HG03135 (cell line): ENCODE measurements around the gene KIAA1586.
"Not testable (repeated sequence)": the region's sequence is repeated elsewhere in the genome, so short reads cannot be mapped to it uniquely, and the experiment has no call there.

ENCODE experiments used
- ATAC-seq: cut with Tn5 transposase; IDR thresholded peaks from one replicate; pipeline ENCODE4 v1.9.1; 2021; ENCODE audit warnings: mild to moderate bottlenecking, moderate library complexity; ENCODE audit not compliant: unreplicated experiment

The KIAA1586 gene

DNA sequence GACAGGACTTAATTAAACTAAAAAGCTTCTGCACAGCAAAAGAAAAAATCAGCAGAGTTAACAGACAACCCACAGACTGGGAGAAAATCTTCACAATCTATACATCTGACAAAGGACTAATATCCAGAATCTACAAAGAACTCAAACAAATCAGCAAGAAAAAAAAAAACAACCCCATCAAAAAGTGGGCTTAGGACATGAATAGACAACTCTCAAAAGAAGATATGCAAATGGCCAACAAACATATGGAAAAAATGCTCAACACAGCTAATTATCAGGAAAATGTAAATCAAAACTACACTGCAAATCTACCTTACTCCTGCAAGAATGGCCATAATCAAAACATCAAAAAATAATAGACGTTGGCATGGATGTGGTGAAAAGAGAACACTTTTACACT is 2.4 kb upstream of the KIAA1586 start:
- not testable (repeated sequence) for ATAC-seq

DNA sequence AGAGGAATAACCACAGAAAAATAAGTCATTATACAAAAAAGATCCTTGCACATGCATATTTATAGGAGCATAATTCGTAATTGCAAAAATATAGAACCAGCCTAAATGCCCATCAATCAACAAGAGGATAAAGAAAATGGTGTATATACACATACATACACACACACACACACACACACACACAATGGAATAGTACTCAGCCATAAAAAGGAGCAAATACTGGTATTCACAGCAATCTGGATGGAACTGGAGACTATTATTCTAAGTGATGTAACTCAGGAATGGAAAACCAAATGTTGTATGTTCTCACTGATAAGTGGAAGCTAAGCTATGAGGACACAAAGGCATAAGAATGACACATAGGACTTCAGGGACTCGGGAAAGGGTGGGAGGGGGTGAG is 1.9 kb upstream of the KIAA1586 start:
- no peak for ATAC-seq

DNA sequence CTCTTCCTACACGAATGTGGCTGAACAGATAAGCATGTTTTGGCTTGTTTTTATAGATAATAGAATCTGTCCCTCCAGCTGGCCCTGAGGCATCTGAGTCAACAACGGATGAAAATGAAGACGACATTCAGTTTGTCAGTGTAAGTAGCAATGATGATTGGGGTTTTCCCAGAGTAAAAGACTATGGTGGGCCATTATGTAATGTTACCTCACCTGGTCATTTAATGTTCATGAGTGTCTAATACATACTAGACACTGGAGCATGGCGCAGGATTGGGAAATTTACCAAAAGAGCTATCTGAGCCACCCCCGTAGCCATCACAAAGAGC is 728 bp downstream of the KIAA1586 start:
- ATAC-seq = peak; percentile 22

DNA sequence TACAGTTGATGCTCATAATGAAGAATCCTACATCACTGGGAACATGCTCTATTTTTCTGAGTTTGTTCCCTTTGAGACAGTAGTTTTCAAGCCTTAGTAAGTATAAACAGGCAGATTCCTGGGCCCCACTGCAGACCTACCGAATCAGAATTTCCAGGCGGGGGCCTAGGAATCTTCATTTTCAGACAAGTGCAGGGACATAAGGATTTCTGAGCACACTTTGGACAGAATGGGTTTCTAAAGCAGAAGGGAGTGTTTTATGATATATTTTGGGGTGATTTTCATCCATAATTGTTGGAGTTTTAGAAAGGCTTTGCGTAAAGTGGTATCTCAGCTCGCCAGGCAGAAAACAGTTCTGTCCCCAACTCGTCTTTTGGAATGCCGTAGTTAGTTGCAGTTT is 1.4 kb downstream of the KIAA1586 start:
- not testable (repeated sequence) for ATAC-seq

DNA sequence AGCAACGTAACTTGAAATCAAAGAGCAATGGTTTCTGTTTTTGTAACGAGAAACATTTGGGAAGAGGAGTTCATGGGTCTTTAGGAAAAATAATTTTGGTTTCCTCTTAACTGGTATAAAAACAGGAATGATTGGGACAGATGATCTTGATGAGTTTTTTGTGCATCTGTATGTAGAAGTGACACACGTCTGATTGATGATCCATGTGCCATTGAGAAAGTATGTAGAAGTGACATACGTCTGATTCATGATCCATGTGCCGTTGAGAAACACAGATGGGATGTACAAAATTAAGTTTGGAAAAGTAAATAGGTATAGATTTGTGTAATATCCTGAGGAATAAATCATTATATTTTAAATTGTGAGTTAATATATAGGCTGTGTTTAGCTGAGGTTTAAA is 2.1 kb downstream of the KIAA1586 start:
- ATAC-seq = no peak

DNA sequence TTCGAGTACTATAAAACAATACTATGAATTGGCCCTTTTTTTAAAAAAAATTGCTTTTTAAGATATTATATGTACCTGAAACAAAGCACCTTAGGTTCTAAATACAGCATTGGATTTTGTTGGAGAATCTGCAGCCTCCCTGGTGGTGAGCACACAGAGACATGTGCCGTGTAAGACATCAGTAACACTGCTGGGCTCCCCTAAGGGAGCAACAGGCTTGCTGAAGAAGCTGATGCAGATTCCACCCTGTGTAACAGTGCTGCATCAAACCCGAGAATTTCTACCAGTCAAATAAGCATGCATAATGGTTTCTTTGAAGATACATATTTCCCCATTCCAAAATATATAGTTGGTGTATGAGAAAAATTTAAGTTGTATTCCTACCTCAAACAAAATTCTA is 17.4 kb downstream of the KIAA1586 start:
- no peak for ATAC-seq

DNA sequence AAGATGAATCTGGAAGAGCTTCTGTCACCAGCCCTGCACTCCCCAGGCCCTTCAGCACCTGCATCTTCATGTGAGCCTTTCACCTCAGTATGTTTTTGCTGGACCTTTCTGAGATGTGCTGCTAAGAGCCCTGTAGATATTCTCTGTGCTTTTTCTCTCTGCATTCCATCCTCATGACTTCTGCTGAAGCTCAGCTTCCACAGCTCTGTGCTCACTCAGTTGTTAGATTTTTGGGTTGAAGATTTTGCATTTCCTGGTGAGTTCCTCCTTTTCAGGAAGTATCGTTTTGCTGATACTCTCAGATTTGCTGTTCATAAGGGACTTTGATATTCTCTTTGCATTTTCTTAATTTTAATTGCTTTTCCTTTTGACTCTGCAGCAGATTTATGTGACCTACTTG is 18.3 kb downstream of the KIAA1586 start:
- no peak for ATAC-seq

DNA sequence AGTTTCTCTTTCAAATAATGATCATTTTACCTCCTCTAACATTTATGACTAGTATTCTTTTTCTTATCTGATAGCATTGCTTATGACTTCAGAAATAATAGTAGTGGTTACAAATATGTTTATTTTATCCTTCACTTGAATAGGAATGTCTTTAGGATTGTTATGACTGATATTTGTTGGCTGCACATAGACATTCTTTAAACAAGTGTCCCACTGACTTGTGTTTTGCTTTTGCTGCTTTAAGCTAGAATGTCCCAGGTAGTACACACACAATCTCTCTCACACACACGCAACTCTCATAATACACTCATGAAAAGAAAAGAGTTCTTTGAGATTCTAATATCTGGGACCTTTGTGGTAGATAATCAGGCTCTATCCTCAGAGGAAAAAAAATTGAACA is 21.6 kb downstream of the KIAA1586 start:
- no peak for ATAC-seq

DNA sequence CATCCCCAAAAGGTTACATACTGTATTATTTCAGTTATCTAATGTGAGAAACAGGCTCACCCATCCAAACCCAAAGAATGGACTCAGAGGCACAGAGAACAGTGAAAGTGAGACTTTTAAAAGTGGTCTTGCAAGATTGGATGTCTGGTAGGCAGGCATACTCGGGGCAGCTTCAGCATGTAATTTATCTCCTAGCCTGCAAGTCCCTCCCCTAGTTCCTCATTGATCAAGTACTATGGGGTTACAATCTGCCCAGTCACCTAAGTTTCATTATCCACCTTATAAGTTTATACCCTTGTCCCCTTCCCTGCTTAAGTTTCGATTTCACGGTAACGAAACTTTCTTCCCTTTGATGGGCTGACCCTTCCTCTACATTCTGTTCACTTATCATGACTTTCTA is 22.7 kb downstream of the KIAA1586 start:
- no peak for ATAC-seq

DNA sequence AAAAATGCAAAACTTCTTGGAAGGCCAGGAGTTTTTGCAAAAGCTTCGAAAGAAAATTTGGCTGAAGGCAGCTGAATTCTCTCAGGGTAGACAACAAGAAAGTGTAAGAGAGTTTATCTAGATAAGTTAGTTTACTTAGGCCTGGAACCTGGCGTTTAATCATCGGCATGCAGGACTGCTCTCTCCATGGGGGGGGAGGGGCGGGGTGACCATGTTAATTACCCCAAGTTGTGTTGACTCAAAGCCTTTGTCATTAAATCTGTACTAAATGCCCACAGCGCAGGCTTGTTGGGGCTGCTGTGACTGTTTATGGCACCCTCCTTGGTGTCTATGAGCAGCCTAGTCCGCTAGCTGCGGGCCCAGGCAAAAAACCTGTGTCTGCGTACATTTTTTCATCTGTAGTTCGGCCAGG is 23.4 kb downstream of the KIAA1586 start:
- no peak for ATAC-seq

DNA sequence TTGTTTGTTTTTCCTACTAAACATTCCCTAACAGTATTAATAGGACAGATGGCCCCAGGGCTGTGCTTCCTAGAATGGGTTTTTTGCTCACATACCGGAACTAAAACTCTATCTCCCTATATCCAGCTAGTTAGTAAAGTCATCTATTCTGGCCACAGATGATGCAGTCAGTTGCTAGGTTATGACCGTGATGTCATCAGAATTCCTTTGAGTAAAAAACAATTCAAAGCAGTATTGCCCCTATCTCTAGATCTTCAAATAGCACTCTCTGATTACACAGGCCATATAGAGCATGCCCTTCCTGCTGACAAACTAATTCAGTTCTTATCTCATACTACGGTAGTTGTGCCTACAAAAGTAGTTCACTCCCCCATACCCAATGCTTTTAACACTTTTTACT is 25.6 kb downstream of the KIAA1586 start:
- no peak for ATAC-seq

DNA sequence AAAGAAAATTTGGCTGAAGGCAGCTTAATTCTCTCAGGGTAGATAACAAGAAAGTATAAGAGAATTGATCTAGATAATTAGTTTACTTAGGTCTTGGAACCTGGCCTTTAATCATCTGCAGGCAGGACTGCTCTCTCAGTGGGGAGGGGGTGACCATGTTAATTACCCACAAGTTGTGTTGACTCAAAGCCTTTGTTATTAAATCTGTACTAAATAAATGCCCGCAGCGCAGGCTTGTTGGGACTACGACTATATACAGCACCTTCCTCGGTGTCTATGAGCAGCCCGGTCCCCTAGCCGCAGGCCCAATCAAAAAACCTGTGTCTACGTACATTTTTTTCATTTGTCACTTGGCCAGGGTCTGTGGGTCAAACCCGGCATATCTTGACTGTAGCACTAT is 27.9 kb downstream of the KIAA1586 start:
- no peak for ATAC-seq

DNA sequence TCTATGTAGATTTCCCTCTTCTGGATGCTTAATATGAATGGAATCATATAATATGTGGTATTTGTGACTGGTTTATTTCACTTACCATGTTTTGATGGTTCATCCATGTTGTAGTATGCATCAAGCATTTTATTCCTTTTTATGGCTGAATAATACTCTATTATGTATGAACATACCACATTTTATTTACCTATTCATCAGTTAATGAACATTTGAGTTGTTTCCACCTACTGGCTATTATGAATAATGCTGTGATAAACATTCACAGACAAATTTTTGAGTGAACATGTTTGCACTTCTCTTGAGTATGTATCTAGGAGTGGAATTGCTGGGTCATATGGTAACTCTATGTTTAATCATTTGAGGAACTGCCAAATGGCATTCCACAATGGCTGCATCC is 28.6 kb downstream of the KIAA1586 start:
- ATAC-seq = no peak

DNA sequence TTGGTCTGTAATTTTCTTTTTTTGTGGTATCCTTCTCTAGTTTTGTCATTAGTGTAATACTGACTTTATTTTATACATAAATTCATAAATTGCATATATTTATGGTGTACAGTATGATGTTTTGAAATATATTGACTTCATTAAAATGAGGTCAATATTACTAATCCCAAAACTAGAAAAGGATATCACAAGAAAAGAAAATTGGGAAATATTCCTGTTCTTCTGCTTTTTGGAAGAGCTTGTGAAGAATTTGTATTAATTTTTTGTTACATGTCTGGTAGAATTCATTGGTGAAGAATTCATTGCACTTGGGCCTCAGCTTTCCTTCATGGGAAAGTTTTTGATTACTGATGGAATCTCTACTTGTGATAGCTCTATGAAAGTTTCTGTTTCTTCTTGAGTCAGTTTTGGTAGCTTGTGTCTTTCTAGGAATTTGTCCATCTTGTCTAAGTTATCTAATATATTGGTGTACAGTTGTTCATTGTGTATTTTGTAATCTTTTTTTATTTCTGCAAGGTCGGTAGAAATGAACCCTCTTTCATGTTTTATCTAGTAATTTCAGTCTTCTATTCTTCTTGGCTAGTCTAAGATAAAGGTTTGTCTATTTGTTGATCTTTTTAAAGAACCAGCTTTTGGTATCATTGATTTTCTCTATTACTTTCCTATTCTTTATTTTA is 32.2 kb downstream of the KIAA1586 start:
- ATAC-seq = no peak

DNA sequence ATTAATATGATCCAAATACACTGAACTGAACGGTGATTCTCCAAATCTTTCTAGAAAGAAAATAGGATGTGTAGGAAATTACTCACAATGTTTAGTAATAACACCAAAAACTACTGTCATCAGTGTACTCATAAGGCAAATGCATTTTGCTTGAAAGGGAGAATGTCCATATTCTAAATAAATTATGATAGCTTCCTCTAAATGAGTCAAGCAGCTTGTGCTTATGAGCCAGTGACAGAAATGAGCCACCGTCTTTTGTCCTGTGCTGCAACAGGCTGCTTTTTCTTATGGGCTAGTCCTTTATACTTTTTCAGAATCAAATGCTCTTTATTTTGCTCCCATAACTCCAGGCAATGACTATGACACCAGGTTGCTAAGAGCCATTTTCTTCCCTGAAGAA is 39.0 kb downstream of the KIAA1586 start:
- ATAC-seq = no peak

DNA sequence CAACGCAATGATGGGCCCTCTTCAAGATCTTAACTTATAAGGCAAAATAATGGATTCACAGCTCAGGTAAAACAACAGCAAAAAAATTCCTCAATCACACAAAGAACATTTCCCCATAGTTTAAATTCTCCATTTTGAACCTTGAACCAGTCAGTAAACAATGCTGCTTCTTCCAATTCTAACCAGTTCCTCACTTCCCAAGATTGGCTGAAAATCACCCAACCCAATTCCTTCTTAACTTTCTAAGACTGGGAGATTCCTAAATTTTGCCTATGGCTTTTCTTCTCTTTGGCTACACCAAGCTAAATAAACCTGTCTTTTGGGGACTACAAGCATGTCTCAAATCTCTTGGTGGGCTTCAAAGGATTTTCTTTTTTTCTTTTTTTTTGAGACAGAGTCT is 40.4 kb downstream of the KIAA1586 start:
- no peak for ATAC-seq

DNA sequence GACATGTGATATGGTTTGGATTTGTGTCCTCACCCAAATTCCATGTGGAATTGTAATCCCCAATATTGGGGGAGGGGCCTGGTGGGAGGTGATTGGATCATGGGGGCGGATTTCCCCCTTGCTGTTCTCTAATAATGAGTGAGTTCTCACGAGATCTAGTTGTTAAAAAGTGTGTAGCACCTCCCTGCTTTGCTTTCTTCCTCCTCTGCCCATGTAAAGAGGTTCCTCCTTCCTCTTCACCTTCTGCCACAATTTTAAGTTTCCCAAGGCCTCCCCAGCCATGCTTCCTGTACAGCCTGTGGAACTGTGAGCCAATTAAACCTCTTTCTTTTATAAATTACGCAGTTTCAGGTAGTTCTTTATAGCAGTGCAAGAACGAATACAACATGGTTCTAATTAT is 41.4 kb downstream of the KIAA1586 start:
- no peak for ATAC-seq

DNA sequence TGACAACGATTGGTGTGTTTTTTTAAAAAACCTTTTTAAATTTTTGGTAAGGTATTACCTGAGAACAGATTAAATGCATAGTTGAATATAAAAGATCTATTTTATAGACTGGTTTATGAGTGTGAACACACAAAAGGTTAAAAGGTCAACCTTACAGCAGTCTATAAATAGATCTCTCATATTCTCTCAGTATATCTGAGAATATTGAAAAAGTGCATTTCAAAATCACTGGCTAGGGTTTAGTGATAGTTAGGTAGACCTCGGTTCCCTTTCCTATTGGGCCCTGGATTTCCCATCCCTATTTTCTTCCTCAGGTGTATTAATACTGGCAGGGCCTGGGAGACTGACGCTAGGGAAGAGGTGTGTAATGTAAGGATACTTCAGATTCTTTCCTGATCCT is 42.8 kb downstream of the KIAA1586 start:
- ATAC-seq = no peak

DNA sequence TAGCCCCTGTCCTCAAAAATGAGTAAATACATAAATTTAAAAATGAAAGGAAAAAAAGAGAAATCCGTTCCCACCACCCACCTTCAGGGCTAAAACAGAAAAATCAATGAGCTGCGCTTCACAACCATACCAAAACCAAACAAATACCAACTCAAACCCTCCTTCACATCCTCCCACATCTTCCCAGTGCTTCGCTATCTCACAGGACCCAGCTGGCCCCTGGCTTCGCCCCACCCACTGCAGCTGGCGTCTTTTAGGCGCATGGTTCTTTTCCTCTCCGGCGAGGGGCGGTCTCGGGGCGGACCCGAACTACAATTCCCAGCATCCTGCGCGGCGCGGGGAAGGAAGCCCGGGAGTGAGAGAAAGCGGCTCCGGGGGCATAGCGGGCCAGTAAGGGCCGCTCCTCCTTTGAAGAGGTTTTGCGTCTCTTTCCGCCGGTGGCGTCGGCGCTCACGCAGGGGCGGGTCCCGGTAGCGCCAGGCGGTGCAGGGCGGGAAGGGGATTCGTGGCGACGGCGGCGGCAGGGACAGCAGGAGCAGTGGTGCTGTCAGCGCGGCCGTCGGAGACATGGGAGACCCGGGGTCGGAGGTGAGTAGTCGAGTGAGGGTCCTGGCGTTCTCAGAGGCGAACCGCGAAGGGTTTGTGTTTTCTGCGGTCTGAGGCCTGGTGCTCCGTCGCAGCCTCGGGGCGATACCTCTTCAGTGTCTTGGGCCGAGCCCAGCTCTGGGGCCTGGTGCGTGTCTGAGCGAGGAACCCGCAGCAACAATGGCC is 43.4 kb downstream of the KIAA1586 start, which contains the start of gene ZNF451:
Gene ZNF451, plus strand, starts transcription at position 502 of the 771 bp plus-strand sequence. Its CDS starts 66 bp downstream, at position 568.
- peak; percentile 91 for ATAC-seq

DNA sequence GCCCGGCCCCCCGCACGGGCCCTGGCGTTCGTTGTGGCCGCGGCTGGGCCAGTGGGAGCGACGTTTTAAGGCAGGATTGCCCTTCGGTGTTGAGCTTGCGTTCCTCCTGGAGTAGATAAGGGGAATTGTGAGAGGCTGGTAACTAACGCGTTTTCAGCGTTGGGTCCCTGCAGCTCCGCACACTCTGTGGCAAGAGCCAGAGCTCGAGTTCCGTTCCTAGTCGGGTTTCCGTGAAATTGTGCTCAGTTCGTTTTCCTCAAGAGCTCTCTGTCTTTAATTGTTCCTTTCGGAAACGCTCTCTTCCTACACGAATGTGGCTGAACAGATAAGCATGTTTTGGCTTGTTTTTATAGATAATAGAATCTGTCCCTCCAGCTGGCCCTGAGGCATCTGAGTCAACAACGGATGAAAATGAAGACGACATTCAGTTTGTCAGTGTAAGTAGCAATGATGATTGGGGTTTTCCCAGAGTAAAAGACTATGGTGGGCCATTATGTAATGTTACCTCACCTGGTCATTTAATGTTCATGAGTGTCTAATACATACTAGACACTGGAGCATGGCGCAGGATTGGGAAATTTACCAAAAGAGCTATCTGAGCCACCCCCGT is 44.1 kb downstream of the KIAA1586 start:
- ATAC-seq = peak; percentile 6

DNA sequence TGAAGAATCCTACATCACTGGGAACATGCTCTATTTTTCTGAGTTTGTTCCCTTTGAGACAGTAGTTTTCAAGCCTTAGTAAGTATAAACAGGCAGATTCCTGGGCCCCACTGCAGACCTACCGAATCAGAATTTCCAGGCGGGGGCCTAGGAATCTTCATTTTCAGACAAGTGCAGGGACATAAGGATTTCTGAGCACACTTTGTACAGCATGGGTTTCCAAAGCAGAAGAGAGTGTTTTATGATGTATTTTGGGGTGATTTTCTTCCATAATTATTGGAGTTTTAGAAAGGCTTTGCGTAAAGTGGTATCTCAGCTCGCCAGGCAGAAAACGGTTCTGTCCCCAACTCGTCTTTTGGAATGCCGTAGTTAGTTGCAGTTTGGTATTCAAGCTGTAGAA is 44.9 kb downstream of the KIAA1586 start:
- not testable (repeated sequence) for ATAC-seq

DNA sequence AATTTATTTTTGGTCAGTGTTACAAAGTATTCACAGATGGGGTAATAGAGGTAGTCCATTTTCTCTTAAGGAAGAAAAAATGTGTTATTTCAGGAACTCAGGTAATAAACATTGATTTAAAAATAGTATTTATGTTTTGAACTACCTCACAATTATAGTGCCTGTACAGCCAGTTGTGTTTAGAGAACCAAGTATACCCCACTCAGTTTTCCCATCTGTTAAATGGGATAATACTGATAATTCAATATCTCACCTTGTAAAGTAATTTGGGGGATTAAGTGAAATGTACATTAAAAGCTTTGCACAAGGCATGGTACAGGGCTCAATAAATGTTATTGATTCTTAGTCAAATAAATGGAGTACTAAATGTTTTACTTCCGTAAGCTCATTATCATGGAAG is 48.2 kb downstream of the KIAA1586 start:
- ATAC-seq = no peak
